HL-60/S4 treated with phorbol 12-myristate 13-acetate at 8.2 ng/mL for 4 days and 3 days (cell line): ENCODE results near the gene SLC7A5.
"Not testable (repeated sequence)": the region's sequence is repeated elsewhere in the genome, so short reads cannot be mapped to it uniquely, and the experiment has no call there.

ENCODE experiments used
- in situ Hi-C: fragments of 300-500 bp; cut with MboI; formaldehyde crosslinking; loops from 2 replicates; pipeline ENCODE4 v1.15.0; 2022; ENCODE audit warnings: low sequenced_read_pairs

SLC7A5 gene

DNA sequence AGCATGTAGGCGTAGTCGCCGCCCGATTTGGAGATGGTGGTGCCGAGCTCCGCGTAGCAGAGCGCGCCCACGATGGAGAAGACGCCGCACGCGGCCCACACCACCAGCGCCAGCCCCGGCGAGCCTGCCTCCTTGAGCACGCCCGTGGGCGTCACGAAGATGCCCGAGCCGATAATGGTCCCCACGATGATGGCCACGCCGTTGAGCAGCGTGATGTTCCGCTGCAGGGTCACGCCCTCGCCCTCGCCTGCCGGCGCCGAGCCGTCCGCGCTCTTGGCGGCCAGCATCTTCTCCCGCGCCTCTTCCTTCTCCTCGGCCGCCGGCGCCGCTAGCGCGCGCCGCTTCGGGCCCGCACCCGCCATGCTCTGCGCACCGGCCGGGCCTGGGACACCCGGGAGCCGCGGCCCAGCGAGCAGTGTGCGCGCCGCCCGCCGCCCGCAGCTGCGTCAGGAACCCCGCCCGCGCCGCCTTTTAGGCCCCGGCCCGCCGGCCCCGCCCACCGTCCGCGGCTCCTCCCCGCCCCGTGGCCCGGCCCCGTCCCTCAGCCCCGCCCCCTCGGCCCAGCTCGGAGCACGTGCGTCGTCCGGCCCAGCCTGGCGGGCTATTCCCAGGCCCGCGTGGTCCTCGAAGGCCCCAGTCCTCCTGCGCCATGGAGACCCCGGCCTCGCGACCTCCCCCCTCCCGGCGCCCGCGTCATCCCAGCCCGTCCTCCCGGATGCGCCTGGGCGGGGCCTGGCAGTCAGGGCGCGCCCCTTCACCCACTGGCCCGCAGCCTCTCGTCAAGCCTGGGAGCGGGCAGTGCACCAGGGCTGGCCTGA is at the start of gene SLC7A5:
Gene SLC7A5, minus strand, starts transcription at position 447 of the 818 bp plus-strand sequence. Its CDS starts 85 bp downstream, at position 362.
- in situ Hi-C loops: not testable (repeated sequence)

DNA sequence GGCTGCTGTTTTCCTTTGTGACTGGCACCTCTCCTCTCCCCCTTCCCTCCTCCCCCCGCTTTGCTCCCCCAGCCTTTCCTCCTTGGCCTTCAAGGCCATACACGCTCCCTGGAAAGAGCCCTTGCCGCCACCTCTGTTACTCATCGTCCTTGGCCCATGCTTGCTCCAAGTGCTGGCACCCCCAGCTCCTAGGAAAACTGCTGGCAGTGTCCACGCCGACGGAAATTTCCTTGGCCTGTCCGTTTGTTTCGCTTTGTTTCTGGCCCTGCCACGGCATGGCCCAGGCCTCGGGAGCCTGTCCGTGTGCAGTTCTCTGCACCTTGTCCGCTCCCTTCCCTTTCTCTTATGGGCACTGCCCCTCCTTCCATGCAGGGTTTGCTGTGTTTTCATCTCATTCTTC is 49.0 kb upstream of the SLC7A5 start:
- in situ Hi-C loops: no loop called here

DNA sequence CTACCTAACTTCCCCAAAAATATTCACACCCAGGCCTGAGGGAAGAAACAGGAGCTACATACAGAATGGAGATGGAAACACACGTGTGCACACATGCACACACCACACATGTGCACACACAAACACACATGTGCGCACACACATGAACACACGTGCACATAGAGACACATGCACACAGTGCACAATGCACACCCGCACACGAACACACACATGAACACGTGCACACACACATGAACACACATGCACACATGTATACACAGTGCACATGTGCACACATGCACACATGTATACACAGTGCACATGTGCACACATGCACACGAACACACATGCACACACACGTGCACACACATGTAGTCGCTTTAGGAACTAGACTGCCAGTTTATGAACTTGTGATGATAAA is 48.2 kb upstream of the SLC7A5 start:
- in situ Hi-C loops: no loop called here

GRCh38 chr16:87914812-87915211 is 45.5 kb upstream of the SLC7A5 start:
- in situ Hi-C loops: no loop called here

GRCh38 chr16:87914021-87914725 is 44.9 kb upstream of the SLC7A5 start:
- in situ Hi-C loops: not testable (repeated sequence)

GRCh38 chr16:87912691-87913090 is 43.4 kb upstream of the SLC7A5 start:
- in situ Hi-C loops: not testable (repeated sequence)

- in situ Hi-C loops: not testable (repeated sequence)
Observed at GRCh38 chr16:87911106-87911763, 41.9 kb upstream of the SLC7A5 start.

DNA sequence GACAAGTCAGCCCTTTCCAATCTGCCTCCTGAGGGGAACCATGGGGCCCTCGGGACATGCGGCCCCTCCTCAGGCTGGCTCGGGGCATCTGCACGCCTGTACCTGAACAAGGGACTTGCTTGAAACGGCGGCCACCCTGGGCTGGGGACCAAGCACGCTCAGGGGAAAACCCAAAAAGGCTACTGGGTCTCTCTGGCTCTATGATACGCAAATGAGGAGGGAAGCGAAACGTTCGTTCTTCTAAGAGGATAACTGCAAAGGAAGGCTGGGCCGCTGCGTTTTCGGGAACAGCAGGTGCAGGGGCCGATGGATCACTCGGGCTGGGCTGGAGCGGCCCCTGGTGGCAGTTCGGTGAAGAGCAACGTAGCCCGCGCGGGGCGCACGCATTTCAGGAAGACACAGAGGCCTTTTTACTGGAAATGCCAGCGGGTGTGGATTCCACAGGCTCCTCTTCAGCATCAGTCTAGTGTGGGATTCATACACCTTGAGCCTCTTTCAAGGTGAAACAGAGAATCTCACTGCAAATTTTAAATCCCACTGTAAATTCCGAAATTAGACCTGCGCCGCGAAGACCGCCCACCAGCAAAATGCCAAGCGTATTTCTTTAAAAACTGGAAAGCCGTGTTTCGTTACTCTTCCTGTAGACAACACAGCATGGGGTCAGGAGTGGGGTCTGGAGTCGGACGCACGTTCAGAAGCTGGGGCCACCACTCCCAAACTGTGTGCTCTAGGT is 40.1 kb upstream of the SLC7A5 start:
- in situ Hi-C loops: not testable (repeated sequence)

DNA sequence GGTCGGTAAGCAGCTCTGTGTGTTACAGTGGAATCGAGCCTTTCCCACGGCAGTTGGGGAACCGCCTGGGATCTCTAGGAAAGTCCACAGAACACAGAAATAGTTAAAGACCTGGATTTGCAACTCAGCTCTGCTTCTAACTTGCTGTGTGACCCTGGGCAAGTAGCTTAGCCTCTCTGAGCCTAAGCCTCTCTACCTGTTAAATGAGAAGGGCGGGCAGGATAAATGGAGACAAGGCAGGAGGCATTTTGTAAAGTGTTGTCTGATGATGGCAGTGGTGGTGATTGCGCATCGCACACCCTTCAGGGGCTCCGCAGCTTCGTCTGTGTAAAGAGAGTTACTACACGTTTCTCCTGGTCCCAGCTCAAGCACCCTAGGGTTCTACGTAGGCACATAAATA is 38.8 kb upstream of the SLC7A5 start:
- in situ Hi-C loops: not testable (repeated sequence)

DNA sequence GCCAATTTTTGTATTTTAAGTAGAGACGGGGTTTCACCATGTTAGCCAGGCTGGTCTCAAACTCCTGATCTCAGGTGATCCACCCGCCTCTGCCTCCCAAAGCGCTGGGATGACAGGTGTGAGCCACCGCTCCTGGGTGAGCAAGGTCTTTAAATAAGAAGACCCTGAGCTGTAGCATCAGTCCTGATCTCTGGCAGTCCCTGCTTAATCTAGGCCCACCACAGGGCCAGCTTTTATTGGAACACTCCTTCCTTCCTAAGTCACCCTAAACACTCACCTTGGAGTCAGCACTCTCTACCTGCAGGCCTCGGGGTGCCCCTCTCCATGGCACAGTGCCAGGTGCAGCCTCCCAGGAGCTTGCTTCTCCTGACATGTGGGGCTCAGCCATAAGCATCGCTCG is 36.2 kb upstream of the SLC7A5 start:
- in situ Hi-C loops: not testable (repeated sequence)

GRCh38 chr16:87904963-87905362 is 35.7 kb upstream of the SLC7A5 start:
- in situ Hi-C loops: not testable (repeated sequence)

DNA sequence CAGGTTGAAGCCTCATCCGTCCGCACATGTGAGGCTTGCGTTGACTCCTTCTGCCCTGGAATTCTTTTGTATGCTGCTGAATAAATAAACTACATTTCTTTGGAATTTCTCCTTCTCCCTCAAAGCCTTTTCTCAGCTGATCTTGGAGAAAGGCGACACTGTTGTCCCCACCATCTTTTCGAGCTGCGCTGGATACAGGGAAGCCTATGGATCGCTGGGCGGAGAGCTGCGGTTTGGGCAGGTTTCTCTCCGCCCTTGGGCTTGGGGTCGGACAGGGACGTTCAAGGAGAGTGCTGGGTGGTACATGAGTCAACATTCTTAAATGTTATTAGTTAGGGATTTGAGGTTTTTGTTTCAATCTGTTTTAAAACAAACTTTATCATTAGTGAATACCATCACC is 31.2 kb upstream of the SLC7A5 start:
- in situ Hi-C loops: not testable (repeated sequence)

GRCh38 chr16:87897521-87898505 is 28.5 kb upstream of the SLC7A5 start:
- in situ Hi-C loops: no loop called here

DNA sequence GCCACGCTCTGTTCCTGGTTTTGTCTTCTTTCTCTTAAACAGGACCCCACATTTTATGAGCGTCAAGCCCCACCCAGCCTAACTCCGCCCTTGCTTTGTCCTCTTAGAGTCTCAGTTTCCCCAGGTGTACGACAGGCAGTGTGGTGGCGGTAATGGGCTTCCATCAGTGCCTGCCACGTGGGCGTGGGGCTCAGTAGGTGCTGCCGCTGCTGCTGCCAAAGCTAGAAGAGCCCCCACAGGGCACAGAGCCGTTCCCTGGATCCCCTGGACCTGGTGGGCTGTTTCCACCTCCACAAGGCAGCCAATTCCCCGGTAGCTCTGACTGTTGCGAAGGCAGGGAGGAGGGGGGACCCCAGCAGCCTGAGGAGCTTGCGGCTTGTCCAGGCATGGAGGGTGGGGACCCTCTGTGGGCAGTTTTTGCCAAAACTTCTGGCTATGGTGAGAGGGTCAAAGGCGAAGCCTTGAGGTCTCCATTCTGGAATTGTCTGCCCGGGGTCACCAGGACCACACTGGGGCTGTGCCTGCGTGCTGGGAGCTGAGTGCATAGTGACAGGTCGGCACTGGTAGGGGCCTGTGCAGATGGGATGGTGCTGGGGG is 27.7 kb upstream of the SLC7A5 start:
- in situ Hi-C loops: not testable (repeated sequence)

GRCh38 chr16:87896176-87896890 is 27.0 kb upstream of the SLC7A5 start:
- in situ Hi-C loops: not testable (repeated sequence)

- in situ Hi-C loops: no loop called here
Observed at GRCh38 chr16:87895641-87896141, 26.4 kb upstream of the SLC7A5 start.

DNA sequence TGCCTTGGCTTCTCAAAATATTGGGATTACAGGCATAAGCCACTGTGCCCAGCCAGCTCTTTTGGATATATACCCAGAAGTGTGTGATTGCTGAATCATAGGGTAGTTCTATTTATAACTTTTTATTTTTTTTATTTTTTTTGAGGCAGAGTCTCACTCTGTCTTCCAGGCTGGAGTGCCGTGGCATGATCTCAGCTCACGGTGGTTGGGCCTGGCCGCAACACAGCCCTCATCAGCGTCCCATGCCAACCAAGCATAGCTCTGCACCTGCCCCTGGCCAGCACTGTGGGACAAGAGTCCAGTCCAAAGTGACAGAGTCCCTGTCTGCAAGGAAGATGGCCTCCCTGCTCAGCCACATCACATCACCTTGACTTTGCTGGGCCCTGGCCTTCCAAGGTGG is 24.7 kb upstream of the SLC7A5 start:
- in situ Hi-C loops: not testable (repeated sequence)

GRCh38 chr16:87891764-87892163 is 22.5 kb upstream of the SLC7A5 start:
- in situ Hi-C loops: no loop called here

DNA sequence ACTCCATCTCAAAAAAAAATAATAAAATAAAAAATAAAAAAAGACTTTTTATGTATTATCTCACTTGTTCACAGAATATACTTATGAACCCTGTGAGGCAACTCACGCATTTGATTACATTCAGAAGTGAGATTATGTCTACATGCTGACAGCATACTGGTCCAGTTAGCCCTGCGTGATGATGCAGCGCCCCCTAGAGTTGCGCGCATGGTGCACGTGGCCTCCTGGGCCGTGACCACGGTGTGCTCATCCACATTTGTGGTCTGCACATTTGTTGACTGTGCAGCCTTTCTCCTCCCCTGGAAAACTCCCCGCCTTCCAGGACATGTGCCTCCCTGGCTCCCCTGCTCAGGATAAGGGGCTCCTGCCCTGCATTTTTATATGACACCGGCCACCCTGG is 20.5 kb upstream of the SLC7A5 start:
- in situ Hi-C loops: not testable (repeated sequence)
